Hepatocyte (in vitro differentiated cells): ENCODE data around the gene ASB15. TPM values are rescaled to one million over a fixed set of nuclear protein-coding genes. Genes with fewer than 3 reads are reported as not detected.

Source experiments
- DNase-seq: peaks from one replicate; pipeline ENCODE4 v3.0.0-alpha.2; 2016; ENCODE audit warnings: low spot score
- H2AFZ ChIP-seq: fragments of 200-600 bp; sonication (generic); 2 replicates; pipeline ENCODE4 v1.6.0; 2016; ENCODE audit warnings: antibody characterized with exemption, mild to moderate bottlenecking
- H3K27ac ChIP-seq: fragments of 200-600 bp; sonication (generic); 2 replicates; pipeline ENCODE4 v1.5.1; 2016; ENCODE audit warnings: mild to moderate bottlenecking
- H3K27me3 ChIP-seq: fragments of 200-600 bp; sonication (generic); 2 replicates; pipeline ENCODE4 v1.6.1; 2016
- H3K36me3 ChIP-seq: fragments of 200-600 bp; sonication (generic); replicated peaks from 2 replicates; pipeline ENCODE4 v1.5.1; 2016; ENCODE audit warnings: low read depth; ENCODE audit not compliant: insufficient read depth
- H3K4me1 ChIP-seq: fragments of 200-600 bp; sonication (generic); 2 replicates; pipeline ENCODE4 v1.5.1; 2016; ENCODE audit warnings: mild to moderate bottlenecking, moderate library complexity; ENCODE audit not compliant: insufficient read depth
- H3K4me2 ChIP-seq: fragments of 200-600 bp; sonication (generic); 2 replicates; pipeline ENCODE4 v1.6.0; 2016
- H3K4me3 ChIP-seq: fragments of 200-600 bp; sonication (generic); 2 replicates; pipeline ENCODE4 v1.5.1; 2016; ENCODE audit warnings: mild to moderate bottlenecking
- H3K79me2 ChIP-seq: fragments of 200-600 bp; sonication (generic); 2 replicates; pipeline ENCODE4 v1.6.0; 2017; ENCODE audit warnings: mild to moderate bottlenecking
- H3K9me2 ChIP-seq: fragments of 200-600 bp; sonication (generic); replicated peaks from 2 replicates; pipeline ENCODE4 v1.6.0; 2017; ENCODE audit warnings: mild to moderate bottlenecking; ENCODE audit not compliant: insufficient read depth
- H3K9me3 ChIP-seq: fragments of 200-600 bp; sonication (generic); 2 replicates; pipeline ENCODE4 v1.5.1; 2016; ENCODE audit warnings: low read depth, mild to moderate bottlenecking
- H4K20me1 ChIP-seq: fragments of 200-600 bp; sonication (generic); 2 replicates; pipeline ENCODE4 v1.6.0; 2016; ENCODE audit warnings: mild to moderate bottlenecking; ENCODE audit not compliant: insufficient read depth, poor library complexity, severe bottlenecking
- CTCF ChIP-seq: fragments of 200-600 bp; sonication (generic); IDR thresholded peaks from 2 replicates; pipeline ENCODE4 v1.5.1; 2016; ENCODE audit warnings: antibody characterized with exemption, mild to moderate bottlenecking; ENCODE audit not compliant: poor library complexity
- EZH2 ChIP-seq: fragments of 200-600 bp; sonication (generic); IDR thresholded peaks from 2 replicates; pipeline ENCODE4 v1.6.1; 2016; ENCODE audit warnings: antibody characterized with exemption, mild to moderate bottlenecking, borderline replicate concordance
- EZH2phosphoT487 ChIP-seq: fragments of 200-600 bp; sonication (generic); IDR thresholded peaks from one replicate; pipeline ENCODE4 v1.6.1; 2018; ENCODE audit warnings: antibody characterized with exemption, mild to moderate bottlenecking, low read depth, moderate library complexity; ENCODE audit not compliant: unreplicated experiment, severe bottlenecking
- WGBS: methylation state at CpG from one replicate; pipeline ENCODE4 v1.1.6; 2016; ENCODE audit warnings: low lambda C conversion rate; ENCODE audit errors: missing lambda C conversion rate; 5-methylcytosine and 5-hydroxymethylcytosine counted together
- polyA plus RNA-seq: library from polyadenylated mRNA; unstranded; fragments of >200 nt; fragmentation: Nextera tagmentation; extraction: Ambion mirVana; gene quantifications from 2 replicates; pipeline ENCODE4 v1.2.1, GENCODE V29; 2016
- total RNA-seq: library from RNA; depleted of rRNA; stranded (reverse); fragments of >200 nt; gene quantifications from 2 replicates; pipeline ENCODE4 v1.2.3, GENCODE V29; 2014

ASB15 gene
- total and polyA plus RNA-seq, 2 experiments from 2014 or later, result not detected

GRCh38 chr7:123615344-123615743 is 13.7 kb downstream of the ASB15 start:
- Histone ChIP-seq H2AFZ (no peak overlapping the region), H3K4me1 (peaks cover 9% of the 10 kb centered on the region), H3K4me3 (no peak overlapping the region), H4K20me1 (no peaks in the 10 kb centered on the region), H3K36me3 (no peaks in the 10 kb centered on the region), H3K9me3 (no peaks in the 10 kb centered on the region), H3K27me3 (no peaks in the 10 kb centered on the region), H3K27ac (peak overlapping the region; percentile 1), H3K79me2 (no peaks in the 10 kb centered on the region), H3K9me2 (no peaks in the 10 kb centered on the region), H3K4me2 (peak overlapping the region; percentile 28)
- 10% methylated on average over 2 of the region's 2 CpGs for WGBS
- peak; percentile 57 for DNase-seq
- TF ChIP-seq EZH2, result no peak
- TF ChIP-seq EZH2phosphoT487, result no peak
- TF ChIP-seq CTCF, result no peak

GRCh38 chr7:123616223-123616622 is 14.6 kb downstream of the ASB15 start:
- H3K27ac ChIP-seq, result no peak overlapping the region
- H3K9me3 ChIP-seq, result no peaks in the 10 kb centered on the region
- H2AFZ ChIP-seq, result no peak overlapping the region
- H4K20me1 ChIP-seq, result no peaks in the 10 kb centered on the region
- no peak overlapping the region for H3K4me3 ChIP-seq
- H3K4me2 ChIP-seq, result no peak overlapping the region
- TF ChIP-seq EZH2phosphoT487 (no peak), EZH2 (no peak), CTCF (no peak)
- peaks cover 9% of the 10 kb centered on the region for H3K4me1 ChIP-seq
- H3K36me3 ChIP-seq, result no peaks in the 10 kb centered on the region
- H3K79me2 ChIP-seq, result no peaks in the 10 kb centered on the region
- DNase-seq, result no peak
- H3K27me3 ChIP-seq, result no peaks in the 10 kb centered on the region
- no peaks in the 10 kb centered on the region for H3K9me2 ChIP-seq

- no peaks in the 10 kb centered on the region for H3K79me2 ChIP-seq
- no peaks in the 10 kb centered on the region for H3K9me3 ChIP-seq
- H3K27me3 ChIP-seq, result no peaks in the 10 kb centered on the region
- H3K4me3 ChIP-seq, result no peak overlapping the region
- H4K20me1 ChIP-seq, result no peaks in the 10 kb centered on the region
- H3K4me1 ChIP-seq, result no peaks in the 10 kb centered on the region
- H3K36me3 ChIP-seq, result no peaks in the 10 kb centered on the region
- H3K9me2 ChIP-seq, result no peaks in the 10 kb centered on the region
- no peak for TF ChIP-seq EZH2
- TF ChIP-seq EZH2phosphoT487, result no peak
- TF ChIP-seq CTCF, result no peak
- H3K4me2 ChIP-seq, result no peak overlapping the region
- H3K27ac ChIP-seq, result no peak overlapping the region
- no peak for DNase-seq
- WGBS, result 83% methylated on average over 4 of the region's 4 CpGs
- H2AFZ ChIP-seq, result no peak overlapping the region
Observed at GRCh38 chr7:123621707-123622106, 20.1 kb downstream of the ASB15 start.
